BLaER1 (cell line): ENCODE data around the gene DGAT2L6.

Experiments
- H3K27ac ChIP-seq: shearing (Covaris generic); formaldehyde crosslinking; 2 replicates; pipeline ENCODE4 v1.8.1; 2022
- H3K27me3 ChIP-seq: shearing (Covaris generic); formaldehyde crosslinking; 2 replicates; pipeline ENCODE4 v1.8.1; 2022
- H3K36me3 ChIP-seq: shearing (Covaris generic); formaldehyde crosslinking; 2 replicates; pipeline ENCODE4 v1.8.1; 2022
- H3K4me1 ChIP-seq: shearing (Covaris generic); formaldehyde crosslinking; 2 replicates; pipeline ENCODE4 v1.8.1; 2022
- H3K4me2 ChIP-seq: shearing (Covaris generic); formaldehyde crosslinking; 2 replicates; pipeline ENCODE4 v1.8.1; 2022
- H3K4me3 ChIP-seq: shearing (Covaris generic); formaldehyde crosslinking; 2 replicates; pipeline ENCODE4 v1.8.1; 2022
- H3K9ac ChIP-seq: shearing (Covaris generic); formaldehyde crosslinking; 2 replicates; pipeline ENCODE4 v1.8.1; 2022
- H3K9me3 ChIP-seq: shearing (Covaris generic); formaldehyde crosslinking; 2 replicates; pipeline ENCODE4 v1.8.1; 2022
- H4K20me1 ChIP-seq: shearing (Covaris generic); formaldehyde crosslinking; 2 replicates; pipeline ENCODE4 v1.8.1; 2022
- Cebpa-rat ChIP-seq: shearing (Covaris generic); IDR thresholded peaks from 2 replicates; pipeline ENCODE4 v1.8.1; 2022

DGAT2L6 gene

GRCh38 chrX:70141373-70141772 is 35.9 kb upstream of the DGAT2L6 start:
- Histone ChIP-seq H3K9me3 (no peaks in the 10 kb centered on the region), H3K4me3 (no peak overlapping the region), H3K9ac (no peak overlapping the region), H3K4me1 (no peaks in the 10 kb centered on the region), H3K27me3 (peaks cover 67% of the 10 kb centered on the region), H3K36me3 (peaks cover 48% of the 10 kb centered on the region), H3K4me2 (no peak overlapping the region), H4K20me1 (peaks cover 23% of the 10 kb centered on the region; the same call in 1 of the 2 replicates), H3K27ac (no peak overlapping the region)
- TF ChIP-seq Cebpa-rat, result no peak

GRCh38 chrX:70166601-70167590 is 10.4 kb upstream of the DGAT2L6 start:
- no peak overlapping the region for H3K9ac ChIP-seq
- H3K9me3 ChIP-seq, result no peaks in the 10 kb centered on the region
- H3K4me1 ChIP-seq, result peaks cover 37% of the 10 kb centered on the region
- no peak overlapping the region for H3K4me3 ChIP-seq
- 0 out of 2 replicates have a peak, but pooled peaks cover 9% of the 10 kb centered on the region for H4K20me1 ChIP-seq
- no peak for TF ChIP-seq Cebpa-rat
- H3K27me3 ChIP-seq, result peaks cover 92% of the 10 kb centered on the region
- no peak overlapping the region for H3K27ac ChIP-seq
- peaks cover 45% of the 10 kb centered on the region for H3K36me3 ChIP-seq
- no peak overlapping the region for H3K4me2 ChIP-seq

GRCh38 chrX:70168238-70169188 is 8.8 kb upstream of the DGAT2L6 start:
- H3K36me3 ChIP-seq, result peaks cover 35% of the 10 kb centered on the region
- no peaks in the 10 kb centered on the region for H3K9me3 ChIP-seq
- H3K4me1 ChIP-seq, result peaks cover 51% of the 10 kb centered on the region
- H3K4me3 ChIP-seq, result no peak overlapping the region
- no peak overlapping the region for H3K27ac ChIP-seq
- H3K4me2 ChIP-seq, result no peak overlapping the region
- no peak for TF ChIP-seq Cebpa-rat
- H4K20me1 ChIP-seq, result 0 out of 2 replicates have a peak, but pooled peaks cover 9% of the 10 kb centered on the region
- H3K9ac ChIP-seq, result no peak overlapping the region
- H3K27me3 ChIP-seq, result peaks cover 91% of the 10 kb centered on the region

- Histone ChIP-seq H3K27me3 (peaks cover 91% of the 10 kb centered on the region), H3K4me3 (no peak overlapping the region), H3K4me2 (peak overlapping the region; percentile 54; the same call in 1 of the 2 replicates), H3K9me3 (no peaks in the 10 kb centered on the region), H3K36me3 (peaks cover 27% of the 10 kb centered on the region), H3K9ac (no peak overlapping the region), H4K20me1 (0 out of 2 replicates have a peak, but pooled peaks cover 9% of the 10 kb centered on the region), H3K4me1 (peaks cover 51% of the 10 kb centered on the region), H3K27ac (no peak overlapping the region)
- no peak for TF ChIP-seq Cebpa-rat
These were observed 8.0 kb upstream of the DGAT2L6 start for GRCh38 chrX:70169281-70169680.

GRCh38 chrX:70171624-70172023 is 5.7 kb upstream of the DGAT2L6 start:
- peaks cover 69% of the 10 kb centered on the region for H3K4me1 ChIP-seq
- H3K9ac ChIP-seq, result no peak overlapping the region
- peaks cover 90% of the 10 kb centered on the region for H3K27me3 ChIP-seq
- no peak for TF ChIP-seq Cebpa-rat
- H3K27ac ChIP-seq, result no peak overlapping the region
- peak overlapping the region; percentile 54 for H3K4me2 ChIP-seq
- no peaks in the 10 kb centered on the region for H3K9me3 ChIP-seq
- H4K20me1 ChIP-seq, result no peaks in the 10 kb centered on the region
- no peak overlapping the region for H3K4me3 ChIP-seq
- H3K36me3 ChIP-seq, result peaks cover 6% of the 10 kb centered on the region; the same call in 1 of the 2 replicates

GRCh38 chrX:70172221-70172620 is 5.1 kb upstream of the DGAT2L6 start:
- no peaks in the 10 kb centered on the region for H3K9me3 ChIP-seq
- H3K4me1 ChIP-seq, result peaks cover 75% of the 10 kb centered on the region
- H3K36me3 ChIP-seq, result peaks cover 2% of the 10 kb centered on the region; the same call in 1 of the 2 replicates
- H3K4me2 ChIP-seq, result no peak overlapping the region
- H3K9ac ChIP-seq, result no peak overlapping the region
- no peak for TF ChIP-seq Cebpa-rat
- H3K27me3 ChIP-seq, result peaks cover 91% of the 10 kb centered on the region
- no peak overlapping the region for H3K4me3 ChIP-seq
- no peak overlapping the region for H3K27ac ChIP-seq
- H4K20me1 ChIP-seq, result no peaks in the 10 kb centered on the region

- H3K9me3 ChIP-seq, result no peaks in the 10 kb centered on the region
- no peaks in the 10 kb centered on the region for H3K36me3 ChIP-seq
- H4K20me1 ChIP-seq, result no peaks in the 10 kb centered on the region
- H3K4me2 ChIP-seq, result no peak overlapping the region
- peaks cover 82% of the 10 kb centered on the region for H3K4me1 ChIP-seq
- no peak overlapping the region for H3K9ac ChIP-seq
- H3K27ac ChIP-seq, result no peak overlapping the region
- H3K27me3 ChIP-seq, result peaks cover 89% of the 10 kb centered on the region
- no peak for TF ChIP-seq Cebpa-rat
- no peak overlapping the region for H3K4me3 ChIP-seq
These were observed 4.3 kb upstream of the DGAT2L6 start for GRCh38 chrX:70172964-70173363.

GRCh38 chrX:70174754-70175153 is 2.5 kb upstream of the DGAT2L6 start:
- TF ChIP-seq Cebpa-rat, result no peak
- H3K9me3 ChIP-seq, result no peaks in the 10 kb centered on the region
- H3K36me3 ChIP-seq, result no peaks in the 10 kb centered on the region
- no peak overlapping the region for H3K4me3 ChIP-seq
- peaks cover 83% of the 10 kb centered on the region for H3K27me3 ChIP-seq
- H4K20me1 ChIP-seq, result no peaks in the 10 kb centered on the region
- no peak overlapping the region for H3K27ac ChIP-seq
- H3K4me2 ChIP-seq, result no peak overlapping the region
- peaks cover 74% of the 10 kb centered on the region for H3K4me1 ChIP-seq
- H3K9ac ChIP-seq, result no peak overlapping the region

GRCh38 chrX:70175338-70175737 is 1.9 kb upstream of the DGAT2L6 start:
- Histone ChIP-seq H4K20me1 (no peaks in the 10 kb centered on the region), H3K9me3 (no peaks in the 10 kb centered on the region), H3K9ac (no peak overlapping the region), H3K4me3 (no peak overlapping the region), H3K4me2 (peak overlapping the region; percentile 69; the same call in 1 of the 2 replicates), H3K27me3 (peaks cover 77% of the 10 kb centered on the region), H3K27ac (no peak overlapping the region; the same call in 1 of the 2 replicates), H3K4me1 (peaks cover 68% of the 10 kb centered on the region), H3K36me3 (no peaks in the 10 kb centered on the region)
- TF ChIP-seq Cebpa-rat, result no peak
